ENCODE measurements around the gene MIX23. TPM values are rescaled to one million over a fixed set of nuclear protein-coding genes. Genes with fewer than 3 reads are reported as not detected.
A peak's percentile ranks its signal among the peaks of the same experiment; 100 is the strongest.

Gene MIX23
- total RNA-seq, 1 donor from 2014 or later, result 46.6 TPM

DNA sequence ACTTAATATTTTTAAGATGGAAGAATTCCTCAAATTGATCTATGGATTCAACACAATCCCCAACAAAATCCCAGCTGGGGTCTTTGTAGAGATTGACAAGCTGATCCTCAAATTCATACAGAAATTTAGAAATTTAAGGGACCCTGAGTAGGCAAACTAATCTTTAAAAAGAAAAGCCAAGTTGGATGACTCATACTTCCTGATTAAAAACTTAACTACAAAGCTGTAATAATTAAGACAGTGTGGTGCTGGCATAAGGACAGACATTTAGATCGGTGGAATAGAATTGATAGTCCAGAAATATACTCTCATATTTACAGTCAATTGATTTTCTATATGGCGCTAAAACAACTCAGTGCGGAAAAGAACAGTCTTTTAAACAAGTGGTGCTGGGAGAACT is 12.6 kb upstream of the MIX23 start:
- DNase-seq (ENCODE audit: low read depth) (no peak), FAIRE-seq (no peak)
- Mint-ChIP-seq H3K4me3 (ENCODE audit: unreplicated experiment) (no peak overlapping the region), H3K36me3 (ENCODE audit: low read depth, unreplicated experiment) (no peaks in the 10 kb centered on the region), H3K27me3 (ENCODE audit: low read depth, unreplicated experiment) (no peaks in the 10 kb centered on the region), H3K9me3 (ENCODE audit: unreplicated experiment) (peaks cover 2% of the 10 kb centered on the region), H3K27ac (ENCODE audit: unreplicated experiment) (peak overlapping the region; percentile 19), H3K4me1 (ENCODE audit: low read depth, unreplicated experiment) (peaks cover 44% of the 10 kb centered on the region)
- H3K4me2 ChIP-seq (ENCODE audit: low read length), result no peak overlapping the region
- no peaks in the 10 kb centered on the region for H3K79me2 ChIP-seq (ENCODE audit: insufficient read depth, low read length)
- no peak for TF ChIP-seq EZH2 (IDR thresholded peaks at IDR 0.05; ENCODE audit: insufficient read depth, low read length)
- TF ChIP-seq, protein P1, sequence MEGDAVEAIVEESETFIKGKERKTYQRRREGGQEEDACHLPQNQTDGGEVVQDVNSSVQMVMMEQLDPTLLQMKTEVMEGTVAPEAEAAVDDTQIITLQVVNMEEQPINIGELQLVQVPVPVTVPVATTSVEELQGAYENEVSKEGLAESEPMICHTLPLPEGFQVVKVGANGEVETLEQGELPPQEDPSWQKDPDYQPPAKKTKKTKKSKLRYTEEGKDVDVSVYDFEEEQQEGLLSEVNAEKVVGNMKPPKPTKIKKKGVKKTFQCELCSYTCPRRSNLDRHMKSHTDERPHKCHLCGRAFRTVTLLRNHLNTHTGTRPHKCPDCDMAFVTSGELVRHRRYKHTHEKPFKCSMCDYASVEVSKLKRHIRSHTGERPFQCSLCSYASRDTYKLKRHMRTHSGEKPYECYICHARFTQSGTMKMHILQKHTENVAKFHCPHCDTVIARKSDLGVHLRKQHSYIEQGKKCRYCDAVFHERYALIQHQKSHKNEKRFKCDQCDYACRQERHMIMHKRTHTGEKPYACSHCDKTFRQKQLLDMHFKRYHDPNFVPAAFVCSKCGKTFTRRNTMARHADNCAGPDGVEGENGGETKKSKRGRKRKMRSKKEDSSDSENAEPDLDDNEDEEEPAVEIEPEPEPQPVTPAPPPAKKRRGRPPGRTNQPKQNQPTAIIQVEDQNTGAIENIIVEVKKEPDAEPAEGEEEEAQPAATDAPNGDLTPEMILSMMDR (IDR thresholded peaks at IDR 0.05; ENCODE audit: insufficient read depth, low read depth, low read length), result no peak
- no peak overlapping the region for H3K27ac ChIP-seq (ENCODE audit: low read depth, low read length)
- H4K20me1 ChIP-seq (ENCODE audit: insufficient read depth, low read length), result no peaks in the 10 kb centered on the region
- no peaks in the 10 kb centered on the region for H3K27me3 ChIP-seq (ENCODE audit: insufficient read depth, low read length)
- H3K9me3 ChIP-seq (ENCODE audit: insufficient read depth, low read depth, low read length), result no peaks in the 10 kb centered on the region
- peaks cover 5% of the 10 kb centered on the region for H3K4me1 ChIP-seq (ENCODE audit: insufficient read depth, low read length)
- H3K4me3 ChIP-seq (ENCODE audit: insufficient read depth, low read depth, low read length), result no peak overlapping the region
- no peak overlapping the region for H3K9ac ChIP-seq (ENCODE audit: low read length)
- H3K36me3 ChIP-seq (ENCODE audit: insufficient read depth, low read length), result no peaks in the 10 kb centered on the region
- H2AFZ ChIP-seq (ENCODE audit: low read depth, low read length), result no peak overlapping the region

DNA sequence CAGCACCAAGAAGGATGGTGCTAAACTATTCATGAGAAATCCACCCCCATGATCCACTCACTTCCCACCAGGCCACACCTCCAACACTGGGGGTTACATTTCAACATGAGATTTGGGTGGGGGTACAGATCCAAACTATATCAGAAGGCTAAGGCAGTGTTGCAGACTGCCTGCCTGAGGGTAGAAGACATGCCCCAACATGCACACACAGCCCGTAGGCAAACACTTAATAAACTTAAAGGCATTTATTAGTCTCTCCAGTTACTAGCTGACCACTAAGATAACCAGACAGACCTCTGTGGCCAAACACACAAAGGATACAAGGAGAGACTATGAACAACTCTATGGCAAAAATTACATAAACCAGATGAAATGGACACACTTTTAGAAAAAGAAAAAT is 11.1 kb upstream of the MIX23 start:
- Histone ChIP-seq H3K36me3 (ENCODE audit: insufficient read depth, low read length) (no peaks in the 10 kb centered on the region), H3K9ac (ENCODE audit: low read length) (no peak overlapping the region), H3K27ac (ENCODE audit: low read depth, low read length) (no peak overlapping the region), H3K9me3 (ENCODE audit: insufficient read depth, low read depth, low read length) (no peaks in the 10 kb centered on the region), H2AFZ (ENCODE audit: low read depth, low read length) (no peak overlapping the region), H3K4me2 (ENCODE audit: low read length) (no peak overlapping the region), H3K79me2 (ENCODE audit: insufficient read depth, low read length) (no peaks in the 10 kb centered on the region), H4K20me1 (ENCODE audit: insufficient read depth, low read length) (no peaks in the 10 kb centered on the region), H3K4me3 (ENCODE audit: insufficient read depth, low read depth, low read length) (no peak overlapping the region), H3K4me1 (ENCODE audit: insufficient read depth, low read length) (peaks cover 5% of the 10 kb centered on the region), H3K27me3 (ENCODE audit: insufficient read depth, low read length) (no peaks in the 10 kb centered on the region)
- Mint-ChIP-seq H3K27ac (ENCODE audit: unreplicated experiment) (peak overlapping the region; percentile 93), H3K4me3 (ENCODE audit: unreplicated experiment) (no peak overlapping the region), H3K27me3 (ENCODE audit: low read depth, unreplicated experiment) (no peaks in the 10 kb centered on the region), H3K9me3 (ENCODE audit: unreplicated experiment) (peaks cover 2% of the 10 kb centered on the region), H3K36me3 (ENCODE audit: low read depth, unreplicated experiment) (no peaks in the 10 kb centered on the region), H3K4me1 (ENCODE audit: low read depth, unreplicated experiment) (peaks cover 44% of the 10 kb centered on the region)
- FAIRE-seq (no peak), DNase-seq (ENCODE audit: low read depth) (no peak)
- no peak for TF ChIP-seq EZH2 (IDR thresholded peaks at IDR 0.05; ENCODE audit: insufficient read depth, low read length)
- TF ChIP-seq, protein P1 (IDR thresholded peaks at IDR 0.05; ENCODE audit: insufficient read depth, low read depth, low read length), result no peak

DNA sequence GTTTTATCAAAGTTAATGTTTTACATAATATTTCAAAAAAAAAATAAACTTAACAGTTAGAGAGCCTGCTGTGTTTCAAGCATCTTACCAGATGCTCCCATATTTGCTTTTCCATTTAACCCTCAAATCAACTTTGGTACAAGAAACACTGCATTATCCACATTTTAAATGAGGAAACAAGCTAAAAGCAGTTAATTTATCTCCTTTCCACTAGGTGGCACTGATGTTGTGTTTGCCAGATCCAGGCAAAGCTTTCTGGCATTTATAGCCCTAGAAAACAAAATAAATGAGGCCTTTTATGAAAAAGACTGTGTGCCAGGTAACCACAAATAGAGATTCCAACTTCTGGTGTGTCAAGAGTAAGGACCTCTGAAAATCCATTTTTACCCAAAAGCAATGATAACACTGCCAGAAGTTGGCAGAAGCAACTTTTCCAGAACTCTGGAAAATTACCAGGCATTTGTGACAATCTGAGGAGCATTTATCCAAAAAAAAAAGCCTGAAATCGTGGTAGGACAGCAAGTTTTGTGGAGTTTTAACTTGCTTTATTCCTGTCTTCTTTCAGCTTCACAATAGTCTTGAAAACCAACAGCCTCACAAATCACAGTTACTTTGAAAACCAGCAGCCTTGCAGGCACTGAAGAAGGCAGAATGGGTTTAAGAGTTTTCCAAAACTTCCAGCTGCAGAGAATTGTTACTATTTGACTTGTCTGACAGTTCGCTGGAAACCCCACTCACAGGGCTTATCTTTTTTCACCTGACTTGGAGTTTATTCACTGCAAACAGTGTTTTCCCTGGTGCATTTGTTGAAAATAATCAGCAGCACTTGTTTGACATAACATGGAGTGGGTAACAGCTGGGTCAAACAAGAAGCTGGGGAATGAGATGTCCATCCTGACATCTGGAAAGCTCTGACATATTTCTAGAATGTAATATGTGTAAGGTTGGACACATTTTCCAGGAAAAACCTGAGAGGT is 10.1 kb upstream of the MIX23 start:
- Histone ChIP-seq H3K36me3 (ENCODE audit: insufficient read depth, low read length) (no peaks in the 10 kb centered on the region), H3K4me2 (ENCODE audit: low read length) (no peak overlapping the region), H3K27me3 (ENCODE audit: insufficient read depth, low read length) (no peaks in the 10 kb centered on the region), H3K4me1 (ENCODE audit: insufficient read depth, low read length) (peaks cover 5% of the 10 kb centered on the region), H3K9ac (ENCODE audit: low read length) (no peak overlapping the region), H2AFZ (ENCODE audit: low read depth, low read length) (no peak overlapping the region), H3K4me3 (ENCODE audit: insufficient read depth, low read depth, low read length) (no peak overlapping the region), H3K27ac (ENCODE audit: low read depth, low read length) (no peak overlapping the region), H3K79me2 (ENCODE audit: insufficient read depth, low read length) (no peaks in the 10 kb centered on the region), H3K9me3 (ENCODE audit: insufficient read depth, low read depth, low read length) (no peaks in the 10 kb centered on the region), H4K20me1 (ENCODE audit: insufficient read depth, low read length) (no peaks in the 10 kb centered on the region)
- DNase-seq (ENCODE audit: low read depth), result peak; percentile 48
- Mint-ChIP-seq H3K27me3 (ENCODE audit: low read depth, unreplicated experiment) (no peaks in the 10 kb centered on the region), H3K4me1 (ENCODE audit: low read depth, unreplicated experiment) (peaks cover 46% of the 10 kb centered on the region), H3K27ac (ENCODE audit: unreplicated experiment) (peak overlapping the region; percentile 93), H3K9me3 (ENCODE audit: unreplicated experiment) (peaks cover 2% of the 10 kb centered on the region), H3K36me3 (ENCODE audit: low read depth, unreplicated experiment) (no peaks in the 10 kb centered on the region), H3K4me3 (ENCODE audit: unreplicated experiment) (no peak overlapping the region)
- no peak for TF ChIP-seq EZH2 (IDR thresholded peaks at IDR 0.05; ENCODE audit: insufficient read depth, low read length)
- TF ChIP-seq, protein P1 (IDR thresholded peaks at IDR 0.05; ENCODE audit: insufficient read depth, low read depth, low read length), result peak; percentile 85
- FAIRE-seq, result no peak
